HG02840 (cell line): Measurements from ENCODE around the gene PTGES.
"Not testable (repeated sequence)": the region's sequence is repeated elsewhere in the genome, so short reads cannot be mapped to it uniquely, and the experiment has no call there.

Source experiments
- ATAC-seq: cut with Tn5 transposase; IDR thresholded peaks from one replicate; pipeline ENCODE4 v1.9.1; 2021; ENCODE audit warnings: mild to moderate bottlenecking, moderate library complexity, moderate number of reproducible peaks; ENCODE audit not compliant: unreplicated experiment, low FRiP score

The PTGES gene

DNA sequence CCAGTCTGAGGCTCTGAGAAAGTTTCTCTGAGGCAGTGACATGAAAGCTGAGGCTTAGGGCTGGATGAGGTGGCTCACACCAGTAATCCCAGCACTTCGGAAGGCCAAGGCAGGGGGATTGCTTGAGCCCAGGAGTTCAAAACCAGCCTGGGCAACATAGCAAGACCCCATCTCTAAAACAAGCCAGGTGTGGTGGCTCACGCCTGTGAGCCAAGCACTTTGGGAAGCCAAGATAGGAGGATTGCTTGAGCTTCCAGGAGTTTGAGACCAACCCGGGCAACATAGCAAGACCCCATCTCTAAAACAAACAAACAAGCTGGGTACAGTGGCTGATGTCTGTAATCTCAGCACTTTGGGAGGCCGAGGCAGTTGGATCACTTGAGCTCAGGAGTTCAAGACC lies 3.8 kb downstream of the PTGES start:
- not testable (repeated sequence) for ATAC-seq

DNA sequence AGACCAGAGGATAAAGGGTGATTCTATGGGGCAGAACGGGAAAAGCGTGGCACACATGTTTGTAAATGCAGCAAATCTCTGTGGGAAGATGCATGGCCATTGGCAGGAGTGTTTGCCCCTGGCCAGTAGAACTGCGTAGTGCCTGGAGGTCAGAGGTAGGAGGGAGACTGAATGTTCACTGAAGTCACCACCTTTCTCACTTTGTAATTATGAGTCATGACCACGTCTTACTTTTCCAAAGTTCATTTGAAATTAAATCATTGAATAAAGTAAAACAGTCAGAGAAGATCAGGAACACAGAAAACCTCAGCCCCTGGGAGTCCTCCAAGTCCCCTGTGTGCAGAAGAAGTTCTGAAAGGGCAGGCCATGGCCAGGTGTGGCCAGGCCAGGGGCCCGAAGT lies 4.6 kb downstream of the PTGES start:
- no peak for ATAC-seq

DNA sequence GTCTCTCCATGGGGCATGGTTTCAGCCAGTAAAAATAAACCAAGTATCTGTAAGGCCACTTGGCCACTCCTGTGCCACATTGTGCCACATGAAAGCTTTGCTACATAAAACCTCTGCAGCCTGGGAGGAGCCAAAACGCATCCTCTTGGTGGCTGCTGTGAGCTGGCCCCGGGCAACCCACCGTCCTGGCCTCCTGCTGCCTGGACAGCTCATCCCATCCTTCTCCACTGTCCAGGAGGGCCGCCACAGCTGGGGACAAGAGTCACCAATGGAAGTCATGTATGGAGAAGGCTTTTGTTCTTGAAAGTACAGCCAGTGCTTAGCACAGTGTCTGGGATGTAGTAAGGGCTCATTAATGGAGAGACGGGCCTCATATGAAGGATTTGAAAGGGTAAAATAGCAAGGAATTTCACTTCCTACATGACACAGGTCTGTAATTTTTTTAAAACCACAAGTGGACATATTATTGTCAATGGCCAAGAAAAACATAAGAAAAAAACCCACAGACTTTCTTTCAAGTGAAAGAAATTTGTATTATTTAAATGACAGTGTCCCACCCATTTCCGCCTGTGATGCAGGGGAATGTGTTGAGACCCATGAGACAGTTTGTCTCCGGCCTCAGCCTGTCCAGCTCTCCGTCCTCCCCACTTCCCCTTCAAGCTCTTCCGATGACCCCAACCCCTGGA lies 6.6 kb downstream of the PTGES start:
- no peak for ATAC-seq

DNA sequence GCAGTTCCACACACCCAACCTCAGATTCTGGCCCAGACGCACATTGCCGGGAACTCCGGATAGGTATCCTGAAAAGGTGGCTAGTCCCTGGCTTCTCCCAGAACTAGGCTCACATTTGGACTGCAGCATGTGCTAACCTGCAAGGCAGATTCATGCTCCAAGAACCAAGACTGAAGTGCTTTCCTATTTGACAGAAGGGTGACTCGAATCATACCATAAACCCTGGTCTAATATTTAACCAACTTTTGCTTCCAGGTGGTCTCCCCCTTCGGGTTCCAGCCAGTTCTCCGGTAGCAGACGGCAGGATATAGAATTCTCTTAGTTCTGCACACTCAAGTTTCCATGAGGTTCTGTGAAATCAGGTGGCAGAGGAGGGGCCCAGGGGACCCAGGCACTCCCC lies 7.6 kb downstream of the PTGES start:
- no peak for ATAC-seq

DNA sequence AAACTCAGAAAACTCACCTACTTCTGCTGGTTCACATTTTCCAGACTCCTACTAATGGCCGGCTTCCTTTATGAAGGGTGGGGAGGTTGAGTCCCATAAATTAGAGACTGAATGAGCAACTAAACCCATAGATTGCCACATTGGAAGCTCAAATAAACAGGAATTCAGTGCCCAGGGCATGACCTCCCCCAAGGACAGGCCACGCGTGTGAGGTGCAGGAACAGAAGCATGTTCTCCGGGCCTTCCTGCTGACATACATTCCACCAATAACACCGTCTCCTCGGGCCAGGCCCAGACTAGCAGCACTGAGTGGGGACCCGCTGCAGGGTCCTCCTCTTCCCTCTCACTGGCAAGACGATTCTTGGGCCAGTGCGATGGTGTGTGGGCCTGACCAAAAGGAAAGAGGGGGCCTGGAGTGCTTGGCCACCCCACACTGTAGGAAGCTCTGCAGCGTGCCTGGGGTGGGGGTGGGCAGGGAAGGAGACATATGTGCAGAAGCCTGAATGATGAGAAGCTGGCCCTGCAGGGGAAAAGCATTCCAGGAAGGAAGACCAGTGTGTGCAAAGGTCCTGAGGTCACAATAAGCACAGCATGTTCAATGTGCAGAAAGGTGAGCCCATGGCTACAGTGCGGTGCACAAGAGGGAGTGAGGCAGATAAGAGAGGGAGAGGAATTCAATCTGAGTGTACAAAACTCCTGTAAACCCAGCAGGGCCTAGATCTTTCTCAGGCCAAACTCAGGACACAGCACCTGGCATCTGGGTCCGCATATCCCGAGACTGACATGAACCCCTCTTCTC lies 12.0 kb downstream of the PTGES start:
- ATAC-seq = no peak

DNA sequence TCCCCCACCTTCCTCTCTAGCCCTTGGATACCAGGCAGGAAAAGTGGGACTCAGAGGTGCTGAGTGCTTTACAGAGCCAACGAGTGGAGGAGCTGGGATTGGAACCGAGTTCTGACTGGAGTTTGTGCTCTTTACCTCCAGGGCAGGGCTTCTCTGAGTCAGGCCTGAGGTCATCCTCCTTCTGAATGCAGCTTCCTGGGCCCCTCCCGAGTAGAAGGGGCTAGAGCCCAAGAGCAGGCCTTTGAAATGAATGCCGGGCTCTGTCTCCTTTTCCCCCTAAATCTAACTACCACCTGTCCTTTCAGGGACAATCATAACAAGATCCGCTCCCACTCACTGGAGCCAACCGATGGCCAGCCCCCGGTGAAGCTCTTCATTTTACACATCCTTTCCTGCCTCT lies 12.7 kb downstream of the PTGES start:
- no peak for ATAC-seq

DNA sequence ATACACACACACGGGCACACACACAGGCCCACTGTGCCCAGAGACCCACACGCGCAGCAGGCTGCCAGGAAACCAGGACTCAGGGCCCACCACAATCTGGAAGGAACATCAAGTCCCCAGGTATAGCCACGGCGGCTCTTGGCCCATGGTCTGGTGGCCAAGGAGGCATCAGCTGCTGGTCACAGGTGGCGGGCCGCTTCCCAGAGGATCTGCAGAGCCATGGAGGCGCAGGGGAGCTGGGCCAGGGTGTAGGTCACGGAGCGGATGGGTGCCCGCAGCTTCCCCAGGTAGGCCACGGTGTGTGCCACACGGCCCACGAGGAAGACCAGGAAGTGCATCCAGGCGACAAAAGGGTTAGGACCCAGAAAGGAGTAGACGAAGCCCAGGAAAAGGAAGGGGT lies 13.4 kb downstream of the PTGES start:
- ATAC-seq = no peak

DNA sequence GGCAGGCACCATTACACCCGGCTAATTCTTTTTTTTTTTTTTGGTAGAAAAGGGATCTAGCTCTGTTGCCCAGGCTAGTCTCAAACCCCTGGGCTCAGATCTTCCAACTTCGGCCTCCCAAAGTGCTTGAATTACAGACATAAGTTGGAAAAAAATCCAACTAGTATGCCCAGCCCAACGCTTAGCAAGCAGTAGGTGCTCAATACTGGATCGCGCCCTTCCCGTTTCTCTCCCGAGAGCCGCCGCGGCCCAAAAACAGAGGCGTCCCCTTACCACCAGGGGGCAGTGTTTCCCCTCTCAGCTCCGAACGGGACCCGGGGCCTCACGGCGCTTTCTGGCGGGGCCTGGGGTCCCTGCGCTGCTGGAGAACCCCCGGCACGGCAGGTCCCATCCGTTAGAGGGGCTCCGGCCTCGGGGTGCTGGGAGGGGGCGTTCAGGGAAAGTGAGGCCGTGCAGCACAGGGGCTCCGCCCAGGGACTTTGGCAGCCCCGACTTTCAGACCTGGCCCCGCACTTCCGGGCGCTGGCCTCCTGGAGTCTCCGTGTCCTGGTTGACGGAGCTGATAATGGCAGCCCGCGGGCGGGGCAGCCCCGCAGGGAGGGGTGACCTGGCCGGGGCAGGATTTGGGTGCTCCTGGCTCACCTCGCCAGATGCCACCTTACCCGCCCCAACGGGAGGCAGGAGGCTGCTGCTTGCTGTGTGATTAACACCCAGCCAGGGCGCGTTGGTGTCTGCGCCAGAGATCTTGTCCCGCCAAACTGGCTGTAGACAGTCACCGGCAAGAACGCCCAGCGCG lies 15.2 kb downstream of the PTGES start:
- no peak for ATAC-seq

DNA sequence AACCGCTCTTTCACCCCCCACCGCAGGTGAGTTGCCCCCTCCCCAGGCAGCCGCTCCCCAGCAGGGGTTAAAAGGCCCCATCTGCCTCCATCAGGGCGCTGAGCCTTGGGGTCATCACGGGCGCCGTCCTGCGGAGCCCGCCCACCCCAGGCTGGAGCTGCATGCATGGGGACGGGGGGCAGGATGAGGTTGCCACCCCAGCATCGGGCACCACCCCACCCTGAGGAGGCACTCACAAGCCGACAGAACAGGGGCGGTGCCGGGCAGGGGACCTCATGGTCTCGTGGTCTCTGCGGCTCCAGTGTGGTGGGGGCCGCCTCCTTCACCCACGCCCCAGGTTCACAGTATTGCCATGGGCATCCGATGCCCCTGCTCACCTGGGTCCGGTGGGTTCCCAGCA lies 16.5 kb downstream of the PTGES start:
- no peak for ATAC-seq

DNA sequence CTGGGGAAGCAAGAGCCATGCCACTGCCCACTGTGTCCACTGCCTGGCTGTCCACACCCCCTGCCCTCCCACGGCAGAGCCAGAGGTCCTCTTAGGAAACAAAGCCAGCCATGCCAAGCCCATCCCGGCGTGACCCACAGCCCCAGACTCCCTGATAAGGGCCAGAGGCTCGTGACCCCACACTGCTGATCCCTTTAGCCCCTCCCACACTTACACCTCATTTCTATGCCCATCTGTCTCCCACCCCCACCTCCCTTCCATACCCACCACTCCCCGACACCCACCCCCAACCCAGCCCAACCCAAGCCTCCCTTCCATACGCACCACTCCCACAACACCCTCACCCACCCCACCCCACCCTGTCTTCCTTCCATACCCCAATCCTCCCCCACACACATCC lies 17.3 kb downstream of the PTGES start:
- ATAC-seq = no peak

DNA sequence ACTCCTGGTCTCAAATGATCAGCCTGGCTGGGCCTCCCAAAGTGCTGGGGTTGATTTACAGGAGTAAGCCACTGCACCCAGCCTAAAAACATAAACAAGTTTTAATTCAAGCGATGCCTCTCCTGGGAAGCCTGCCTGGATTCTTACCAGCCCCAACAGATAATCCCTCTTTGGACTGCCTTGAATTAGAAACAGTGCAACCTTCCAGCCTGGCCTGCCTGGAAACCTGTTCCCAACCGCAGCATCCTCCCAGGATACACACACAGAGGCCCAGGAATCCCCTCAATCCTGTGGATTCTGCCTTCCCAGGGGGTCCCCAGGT lies 19.2 kb downstream of the PTGES start:
- ATAC-seq = no peak

DNA sequence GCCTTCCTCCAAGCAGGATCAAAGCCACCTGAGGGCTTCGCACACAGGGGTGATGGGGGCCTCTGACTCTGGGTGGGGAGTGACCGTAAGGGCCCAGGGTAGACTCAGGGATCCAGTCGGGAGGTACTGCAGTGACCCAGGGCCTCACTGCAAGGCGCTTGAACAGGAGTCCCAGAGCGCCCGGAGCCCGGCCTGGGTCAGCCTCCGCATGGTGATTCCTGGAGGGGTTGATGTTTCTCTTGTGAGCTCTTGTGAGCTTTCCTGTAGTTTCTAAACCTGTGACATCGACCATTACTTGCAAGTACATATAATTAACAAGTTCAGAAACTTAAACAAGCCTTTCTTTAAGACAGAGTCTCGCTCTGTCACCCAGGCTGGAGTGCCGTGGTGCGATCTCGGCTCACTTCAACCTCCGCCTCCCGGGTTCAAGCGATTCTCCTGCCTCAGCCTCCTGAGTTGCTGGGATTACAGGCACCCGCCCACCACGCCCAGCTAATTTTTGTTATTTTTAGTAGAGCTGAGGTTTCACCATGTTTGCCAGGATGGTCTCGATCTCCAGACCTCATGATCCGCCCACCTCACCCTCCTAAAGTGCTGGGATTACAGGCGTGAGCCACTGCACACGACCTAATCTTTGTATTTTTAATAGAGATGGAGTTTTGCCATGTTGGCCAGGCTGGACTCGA lies 19.8 kb downstream of the PTGES start:
- no peak for ATAC-seq

DNA sequence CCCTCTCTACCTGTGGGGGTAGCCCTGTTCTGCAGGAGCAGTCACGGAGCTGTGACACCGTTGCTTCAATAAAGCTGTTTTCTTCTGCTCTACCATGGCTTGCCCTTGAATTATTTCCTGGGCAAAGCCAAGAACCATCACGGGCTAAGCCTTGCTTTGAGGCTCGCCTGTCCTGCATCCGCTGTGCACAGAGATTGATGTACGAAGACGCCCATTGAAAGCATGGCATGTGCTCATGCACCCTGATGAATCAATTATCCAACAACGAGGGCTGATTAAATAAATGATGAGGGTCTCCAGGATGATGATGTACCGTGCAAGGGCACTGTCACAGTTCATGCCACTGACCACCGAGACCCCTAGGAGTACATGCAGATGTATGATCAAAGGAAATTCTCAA lies 20.7 kb downstream of the PTGES start:
- no peak for ATAC-seq

DNA sequence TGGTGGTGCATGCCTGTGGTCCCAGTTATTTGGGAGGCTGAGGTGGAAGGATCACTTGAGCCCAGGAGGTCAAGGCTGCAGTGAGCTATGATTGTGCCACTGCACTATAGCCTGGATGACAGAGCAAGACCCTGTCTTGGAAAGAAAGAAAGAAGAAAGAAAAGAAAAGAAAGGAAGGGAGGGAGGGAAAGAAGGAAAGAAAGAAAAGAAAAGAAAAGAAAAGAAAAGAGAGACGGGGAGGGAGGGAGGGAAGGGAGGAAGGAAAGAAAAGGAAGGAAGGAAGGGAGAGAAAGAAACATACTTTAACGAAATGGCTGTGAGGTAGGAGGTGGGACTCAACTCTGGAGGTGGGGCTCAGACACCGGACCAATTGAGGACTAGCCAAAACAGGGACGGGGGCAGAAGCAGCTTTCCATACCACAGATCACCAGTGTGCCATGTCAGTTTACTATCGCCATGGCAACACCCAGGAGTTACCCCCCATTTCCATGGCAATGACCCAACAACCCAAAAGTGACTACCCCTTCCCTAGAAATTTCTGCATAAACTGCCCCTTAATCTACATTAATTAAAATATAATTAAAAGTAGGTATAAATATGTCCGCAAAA lies 21.3 kb downstream of the PTGES start:
- no peak for ATAC-seq

DNA sequence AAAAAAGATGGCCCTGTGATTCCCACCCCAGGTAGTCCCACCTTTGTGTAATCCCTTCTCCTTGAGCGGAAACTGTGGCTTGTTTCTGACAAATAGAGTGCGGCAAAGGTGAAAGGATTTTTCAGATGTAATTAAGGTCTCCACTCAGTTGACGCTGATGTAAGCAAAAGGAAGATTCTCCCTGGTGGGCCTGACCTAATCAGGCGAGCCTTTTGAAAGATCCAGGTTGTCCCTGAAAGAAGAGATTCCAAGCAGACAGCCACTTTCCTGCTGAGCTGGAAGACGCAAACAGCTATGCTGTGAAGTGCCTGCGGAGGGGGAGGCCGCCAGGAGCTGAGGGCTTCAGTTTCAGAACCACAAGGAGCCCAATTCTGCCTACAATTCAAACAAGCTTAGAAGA lies 24.1 kb downstream of the PTGES start:
- ATAC-seq = no peak

DNA sequence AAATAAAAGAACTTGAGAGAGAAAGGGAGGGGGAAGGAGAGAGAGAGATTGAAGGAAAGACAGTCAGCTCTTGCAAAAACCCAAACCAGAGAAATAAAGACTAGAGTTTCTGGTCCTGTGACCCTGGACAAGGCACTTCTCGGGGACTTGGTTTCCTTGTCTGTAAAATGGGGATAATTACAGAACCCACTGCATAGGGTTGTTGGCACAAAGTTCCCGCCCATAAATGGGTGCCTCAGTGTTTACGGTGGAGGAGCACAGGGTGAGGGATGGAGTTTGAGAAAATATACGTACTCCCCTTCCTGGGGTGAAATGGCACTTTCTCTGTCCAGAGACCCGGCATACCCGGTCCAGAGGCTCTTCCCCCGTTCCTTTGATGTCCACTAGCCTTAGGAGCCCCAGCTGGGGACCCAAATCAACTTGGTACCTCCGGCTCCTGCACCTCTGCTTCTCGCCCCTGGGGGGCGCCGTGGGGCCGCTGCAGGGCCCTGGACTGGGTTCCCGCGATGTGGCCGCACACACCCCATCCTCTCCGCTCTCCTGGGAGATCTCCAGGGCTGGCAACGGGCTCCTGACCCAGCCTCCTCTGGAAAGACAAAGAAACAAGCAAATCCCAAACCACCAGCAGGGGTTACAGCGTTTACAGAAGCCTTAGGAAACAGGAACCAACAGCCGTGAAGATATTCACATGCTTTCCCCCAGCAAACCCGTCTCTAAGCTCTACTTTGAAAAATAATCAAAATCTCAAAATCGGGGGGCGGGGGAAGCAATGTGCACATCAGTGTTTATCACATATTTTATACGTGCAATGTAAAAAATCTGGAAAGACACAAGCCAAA lies 26.3 kb downstream of the PTGES start:
- no peak for ATAC-seq

DNA sequence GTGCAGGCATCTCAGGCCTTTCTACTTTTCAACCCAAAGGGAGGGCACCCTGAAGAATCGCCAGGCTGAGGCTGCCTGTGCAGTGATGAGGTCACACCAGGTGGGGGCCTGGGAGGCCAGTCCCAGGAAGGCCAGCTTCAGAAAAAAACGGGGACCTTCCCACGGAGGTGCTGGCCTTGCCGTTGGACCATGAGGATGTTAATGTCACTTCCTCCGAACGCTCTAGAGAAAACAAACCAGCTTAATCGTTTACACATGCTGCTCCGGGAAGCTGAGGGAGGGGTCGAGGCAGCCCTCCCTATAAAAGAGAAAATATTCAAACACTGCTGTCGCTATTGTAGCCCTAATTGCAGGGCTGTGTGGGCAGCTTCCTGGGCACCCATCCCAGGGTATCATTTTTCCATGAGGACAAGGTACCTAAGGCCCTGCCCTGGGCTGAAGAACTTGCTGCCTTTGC lies 27.0 kb downstream of the PTGES start:
- no peak for ATAC-seq

DNA sequence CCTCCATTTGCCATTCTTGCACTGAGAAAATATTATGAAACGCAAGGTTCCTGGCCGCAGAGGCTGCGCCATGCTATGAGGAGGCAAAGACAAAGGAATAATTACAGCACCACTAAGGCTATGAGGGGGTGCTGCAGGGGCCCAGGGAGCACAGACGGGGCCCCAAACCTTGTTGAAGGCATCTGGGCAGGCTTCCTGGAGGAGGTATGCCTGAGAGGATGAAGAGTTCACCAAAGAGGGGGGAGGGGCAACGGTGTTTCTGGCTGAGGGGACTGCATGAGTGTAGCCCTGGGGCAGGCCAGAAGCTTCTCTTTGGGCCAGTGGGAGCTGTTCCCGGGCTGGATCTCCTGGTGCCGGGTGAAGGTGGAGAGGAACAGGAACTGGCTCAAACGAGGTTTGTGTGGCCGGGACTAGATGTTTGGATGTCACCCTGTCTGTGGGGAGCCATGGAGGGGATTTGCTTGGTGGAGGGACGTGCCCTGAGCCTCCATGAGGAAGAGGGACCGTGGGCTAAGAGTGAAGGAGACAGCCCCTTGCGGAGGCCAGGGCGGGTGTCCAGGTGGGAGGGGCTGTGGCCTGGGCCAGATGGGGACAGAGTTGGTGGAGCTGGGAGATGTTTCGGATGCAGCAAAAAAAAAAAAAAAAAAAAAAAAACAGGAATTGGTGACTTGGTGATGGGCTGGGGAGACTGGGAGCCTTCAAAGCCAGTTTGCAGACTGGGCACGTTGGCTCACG lies 28.2 kb downstream of the PTGES start:
- ATAC-seq = no peak

DNA sequence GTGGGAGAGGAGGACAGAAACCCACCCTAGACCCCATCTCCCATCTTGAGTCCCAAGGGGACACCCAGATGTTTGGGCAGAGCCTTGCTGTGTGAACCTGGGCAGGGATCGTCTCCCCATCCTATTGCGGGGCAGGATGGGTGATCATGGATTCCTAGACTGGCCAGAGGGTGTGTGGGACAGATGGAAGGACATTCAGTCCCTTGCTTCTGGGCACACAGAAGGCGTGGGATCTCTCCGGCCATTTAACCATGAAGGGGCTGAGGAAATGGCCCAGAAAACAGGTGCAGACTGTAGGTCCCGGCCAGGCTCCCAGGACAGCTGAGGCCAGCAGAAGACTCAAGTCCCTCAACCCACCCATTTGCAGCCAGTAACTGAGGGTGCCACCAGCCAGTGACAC lies 29.9 kb downstream of the PTGES start:
- no peak for ATAC-seq
